Breast epithelium (tissue), 3 donors: ENCODE data around the gene PSMC4.

Source experiments
- POLR2A ChIP-seq: fragments of 450-650 bp; IDR thresholded peaks from one replicate; pipeline ENCODE4 v1.6.1; 2016; ENCODE audit warnings: antibody characterized with exemption, mild to moderate bottlenecking, moderate library complexity
- POLR2AphosphoS5 ChIP-seq, 3 donors: sonication (generic); formaldehyde crosslinking; IDR thresholded peaks; one replicate each; pipeline ENCODE4 v1.6.1; 2017; ENCODE audit warnings: antibody characterized with exemption in 3 of 3
- TF ChIP-seq, protein P1 (sequence below), 3 donors: fragments of 450-650 bp; IDR thresholded peaks; one replicate each; pipeline ENCODE4 v1.5.1; 2016 to 2017; ENCODE audit warnings: antibody characterized with exemption in 3 of 3, mild to moderate bottlenecking in 3 of 3, moderate library complexity in 3 of 3

DNA sequence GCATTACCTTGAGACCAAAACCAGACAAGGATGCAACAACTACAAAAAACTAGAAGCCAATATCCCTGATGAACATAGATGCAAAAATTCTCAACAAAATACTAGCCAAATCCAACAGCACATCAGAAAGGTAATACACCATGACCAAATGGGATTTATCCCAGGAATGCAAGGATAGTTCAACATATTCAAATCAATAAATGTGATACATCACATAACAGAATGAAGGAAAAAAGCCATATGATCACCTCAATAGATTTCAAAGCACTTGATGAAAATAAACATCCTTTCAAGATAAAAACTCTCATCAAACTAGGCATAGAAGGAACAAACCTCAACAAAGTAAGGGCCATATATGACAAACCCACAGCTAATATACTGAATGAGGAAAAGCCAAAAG, 15.7 kb downstream of the PSMC4 start:
- TF ChIP-seq, protein P1, sequence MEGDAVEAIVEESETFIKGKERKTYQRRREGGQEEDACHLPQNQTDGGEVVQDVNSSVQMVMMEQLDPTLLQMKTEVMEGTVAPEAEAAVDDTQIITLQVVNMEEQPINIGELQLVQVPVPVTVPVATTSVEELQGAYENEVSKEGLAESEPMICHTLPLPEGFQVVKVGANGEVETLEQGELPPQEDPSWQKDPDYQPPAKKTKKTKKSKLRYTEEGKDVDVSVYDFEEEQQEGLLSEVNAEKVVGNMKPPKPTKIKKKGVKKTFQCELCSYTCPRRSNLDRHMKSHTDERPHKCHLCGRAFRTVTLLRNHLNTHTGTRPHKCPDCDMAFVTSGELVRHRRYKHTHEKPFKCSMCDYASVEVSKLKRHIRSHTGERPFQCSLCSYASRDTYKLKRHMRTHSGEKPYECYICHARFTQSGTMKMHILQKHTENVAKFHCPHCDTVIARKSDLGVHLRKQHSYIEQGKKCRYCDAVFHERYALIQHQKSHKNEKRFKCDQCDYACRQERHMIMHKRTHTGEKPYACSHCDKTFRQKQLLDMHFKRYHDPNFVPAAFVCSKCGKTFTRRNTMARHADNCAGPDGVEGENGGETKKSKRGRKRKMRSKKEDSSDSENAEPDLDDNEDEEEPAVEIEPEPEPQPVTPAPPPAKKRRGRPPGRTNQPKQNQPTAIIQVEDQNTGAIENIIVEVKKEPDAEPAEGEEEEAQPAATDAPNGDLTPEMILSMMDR (IDR thresholded peaks at IDR 0.05): no peak
- no peak for TF ChIP-seq POLR2A
- TF ChIP-seq POLR2AphosphoS5 (IDR thresholded peaks at IDR 0.05): no peak
